A549 (cell line): Measurements from ENCODE around the gene ZC3H12D. TPM values are rescaled to one million over a fixed set of nuclear protein-coding genes. Genes with fewer than 3 reads are reported as not detected.

ENCODE experiments used
- ATAC-seq, 2 experiments: fragments of 200-7000 bp in 1 of 2; fragments of >200 bp in 1 of 2; cut with Nextera tagmentation in 1 of 2; cut with Tn5 transposase in 1 of 2; 3 replicates each; pipeline versions ENCODE4 v1.8.0 to v1.9.1; 2018 to 2020; ENCODE audit warnings: mild to moderate bottlenecking in 1 of 2, moderate library complexity in 1 of 2
- CTCF ChIA-PET: fragments of 300-600 bp; sonication (Branson Sonifier 250); formaldehyde crosslinking; extraction: SDS; loops from one replicate; lab custom pipeline; 2021; ENCODE audit warnings: antibody characterized with exemption, inconsistent platforms; lab: Yijun Ruan, JAX
- POLR2A ChIA-PET: fragments of 350-600 bp; formaldehyde crosslinking; extraction: SDS; loops from one replicate; lab custom pipeline; 2021; ENCODE audit warnings: antibody characterized with exemption, inconsistent platforms; lab: Yijun Ruan, JAX
- DNase-seq, 2 experiments: peaks; one replicate each; pipeline versions ENCODE4 v3.0.0 to v3.0.0-alpha.2; 2011 to 2016; ENCODE audit warnings: low read depth in 1 of 2, low spot score in 1 of 2
- FAIRE-seq: peaks from 2 replicates; lab custom pipeline; 2011; peaks lifted over from hg19 to GRCh38; lab: Jason Lieb, UNC
- H3K27ac ChIP-seq, 2 experiments: fragments of >200 bp; sonication (Bioruptor Twin); formaldehyde crosslinking; 3 replicates each; pipeline ENCODE4 v1.5.1; 2016 to 2017
- H3K4me1 ChIP-seq: fragments of >200 bp; sonication (Bioruptor Twin); formaldehyde crosslinking; 3 replicates; pipeline ENCODE4 v1.6.1; 2016
- H3K4me2 ChIP-seq: fragments of >200 bp; sonication (Bioruptor Twin); formaldehyde crosslinking; 3 replicates; pipeline ENCODE4 v1.6.1; 2016
- H3K4me3 ChIP-seq: fragments of >200 bp; sonication (Bioruptor Twin); formaldehyde crosslinking; 3 replicates; pipeline ENCODE4 v1.5.1; 2016
- H3K9me3 ChIP-seq: fragments of >200 bp; sonication (Bioruptor Twin); formaldehyde crosslinking; 3 replicates; pipeline ENCODE4 v1.6.1; 2016
- BCL3 ChIP-seq: fragments of >200 bp; sonication (Bioruptor Twin); formaldehyde crosslinking; IDR thresholded peaks from 3 replicates; pipeline ENCODE4 v1.6.1; 2016
- CBX2 ChIP-seq: fragments of 200-600 bp; sonication (generic); IDR thresholded peaks from 2 replicates; pipeline ENCODE4 v1.6.1; 2016; ENCODE audit warnings: low read depth, mild to moderate bottlenecking, borderline replicate concordance
- CEBPB ChIP-seq, 2 experiments: fragments of >200 bp in 1 of 2; sonication (Bioruptor Twin) in 1 of 2; formaldehyde crosslinking in 1 of 2; IDR thresholded peaks; 2 replicates each; pipeline ENCODE4 v1.6.1; 2012 to 2016
- CTCF ChIP-seq: fragments of >200 bp; sonication (Bioruptor Twin); formaldehyde crosslinking; IDR thresholded peaks from 3 replicates; pipeline ENCODE4 v1.5.1; 2016
- ELK1 ChIP-seq: fragments of 150-350 bp; IDR thresholded peaks from 2 replicates; pipeline ENCODE4 v1.6.1; 2014; ENCODE audit warnings: low read depth, mild to moderate bottlenecking, low read length
- ESRRA ChIP-seq: fragments of 150-350 bp; IDR thresholded peaks from 2 replicates; pipeline ENCODE4 v1.6.1; 2014; ENCODE audit warnings: mild to moderate bottlenecking, low read length, borderline replicate concordance
- FOXS1 ChIP-seq: fragments of 250-450 bp; sonication (Bioruptor Pico); IDR thresholded peaks from 2 replicates; pipeline ENCODE4 v1.5.0; 2020; ENCODE audit warnings: mild to moderate bottlenecking, moderate library complexity
- GATA3 ChIP-seq: IDR thresholded peaks from 2 replicates; pipeline ENCODE4 v1.6.1; 2012; ENCODE audit warnings: borderline replicate concordance
- HMGXB4 ChIP-seq: fragments of 250-450 bp; sonication (Bioruptor Pico); IDR thresholded peaks from 2 replicates; pipeline ENCODE4 v1.5.0; 2021; ENCODE audit warnings: mild to moderate bottlenecking, moderate library complexity, borderline replicate concordance
- HOXA7 ChIP-seq: fragments of 250-450 bp; sonication (Bioruptor Pico); IDR thresholded peaks from 2 replicates; pipeline ENCODE4 v1.5.0; 2020; ENCODE audit warnings: mild to moderate bottlenecking, moderate library complexity
- HOXB5 ChIP-seq: fragments of 250-450 bp; sonication (Bioruptor Pico); IDR thresholded peaks from 2 replicates; pipeline ENCODE4 v1.5.0; 2020; ENCODE audit warnings: mild to moderate bottlenecking, moderate library complexity
- MAX ChIP-seq: IDR thresholded peaks from 2 replicates; pipeline ENCODE4 v1.6.1; 2012
- MYC ChIP-seq: IDR thresholded peaks from 2 replicates; pipeline ENCODE4 v1.6.1; 2012; ENCODE audit warnings: mild to moderate bottlenecking, inconsistent platforms, low read length, improper control_type of control experiment, borderline replicate concordance
- NFE2L2 ChIP-seq: fragments of 150-350 bp; conservative IDR thresholded peaks from 2 replicates; pipeline ENCODE4 v1.6.1; 2014; ENCODE audit warnings: low read length
- PBX3 ChIP-seq: IDR thresholded peaks from 2 replicates; pipeline ENCODE4 v1.6.1; 2012
- RAD21 ChIP-seq, 2 experiments: fragments of >200 bp in 1 of 2; sonication (Bioruptor Twin) in 1 of 2; formaldehyde crosslinking in 1 of 2; IDR thresholded peaks in 1 of 2; conservative IDR thresholded peaks in 1 of 2; 2 replicates in 1 of 2; 3 replicates in 1 of 2; pipeline ENCODE4 v1.6.1; 2012 to 2018; ENCODE audit warnings: inconsistent platforms in 1 of 2
- RCOR1 ChIP-seq: fragments of 150-350 bp; IDR thresholded peaks from 2 replicates; pipeline ENCODE4 v1.6.1; 2014; ENCODE audit warnings: antibody characterized with exemption, low read length, low read depth
- TFCP2L1 ChIP-seq: fragments of 250-450 bp; sonication (Bioruptor Pico); IDR thresholded peaks from 2 replicates; pipeline ENCODE4 v1.5.0; 2021; ENCODE audit warnings: mild to moderate bottlenecking
- TP53 ChIP-seq: fragments of 250-450 bp; sonication (Bioruptor Pico); IDR thresholded peaks from 2 replicates; pipeline ENCODE4 v1.5.0; 2021; ENCODE audit warnings: mild to moderate bottlenecking, moderate library complexity
- USF2 ChIP-seq: fragments of 450-650 bp; IDR thresholded peaks from 2 replicates; pipeline ENCODE4 v1.6.1; 2014; ENCODE audit warnings: antibody characterized with exemption
- ZFP36 ChIP-seq: fragments of 450-650 bp; IDR thresholded peaks from 2 replicates; pipeline ENCODE4 v1.6.1; 2014; ENCODE audit warnings: borderline replicate concordance; ENCODE audit not compliant: partially characterized antibody
- ZSCAN20 ChIP-seq: fragments of 250-450 bp; sonication (Bioruptor Pico); IDR thresholded peaks from 2 replicates; pipeline ENCODE4 v1.8.0; 2022; ENCODE audit warnings: mild to moderate bottlenecking, moderate library complexity
- WGBS: methylation state at CpG from one replicate; pipeline ENCODE4 v1.1.6; 2017; ENCODE audit errors: missing lambda C conversion rate; 5-methylcytosine and 5-hydroxymethylcytosine counted together
- polyA plus RNA-seq, 4 experiments: library from polyadenylated mRNA; depleted of rRNA in 3 of 4; stranded (reverse); fragments of >200 nt; fragmentation: RNase III in 1 of 4; extraction: RNeasy Plus Mini Kit Qiagen cat#74134 plus additional on column Dnase treatment in 1 of 4; gene quantifications; 2 replicates in 3 of 4; 3 replicates in 1 of 4; pipeline ENCODE4 v1.2.3, GENCODE V29; 2011 to 2017

The ZC3H12D gene
- polyA plus RNA-seq, 2 of the 4 experiments (the other 2 are of a cell fraction), result 0.04 to 0.12 TPM

GRCh38 chr6:149455031-149455732 lies 29.6 kb downstream of the ZC3H12D start:
- Histone ChIP-seq H3K4me2 (no peak overlapping the region), H3K4me1 (peaks cover 3% of the 10 kb centered on the region; the same call in 1 of the 3 replicates), H3K4me3 (no peak overlapping the region), H3K9me3 (no peaks in the 10 kb centered on the region), H3K27ac (no peak overlapping the region)
- ChIA-PET POLR2A (no interaction called here), CTCF (interaction anchor here (0.9 kb wide), 1 partner anchor 62 kb away, joined by 3 read pairs; no protein-coding TSS in a partner anchor)
- no peak for ATAC-seq
- no peak for FAIRE-seq
- DNase-seq, result no peak
- WGBS, result 70% methylated on average over 6 of the region's 11 CpGs
- TF ChIP-seq NFE2L2 (no peak), BCL3 (no peak), CTCF (no peak), PBX3 (no peak), HOXB5 (CRISPR knock-in tag) (no peak), ZFP36 (no peak), TFCP2L1 (CRISPR knock-in tag) (no peak), TP53 (CRISPR knock-in tag) (no peak), HOXA7 (CRISPR knock-in tag) (no peak), ZSCAN20 (CRISPR knock-in tag) (no peak), GATA3 (no peak), ELK1 (no peak), MAX (no peak), CBX2 (no peak)

- WGBS, result 86% methylated on average over 5 of the region's 15 CpGs
Observed at GRCh38 chr6:149454346-149454848, 30.4 kb downstream of the ZC3H12D start.

More at GRCh38 chr6:149454346-149454848, 30.4 kb downstream of the ZC3H12D start:
- FAIRE-seq, result no peak
- no peaks in the 10 kb centered on the region for H3K9me3 ChIP-seq
- H3K4me1 ChIP-seq, result peaks cover 3% of the 10 kb centered on the region; the same call in 1 of the 3 replicates
- ChIA-PET CTCF (interaction anchor here (1.4 kb wide), 1 partner anchor 14 kb away, joined by 3 read pairs; no protein-coding TSS in a partner anchor), POLR2A (no interaction called here)
- no peak for TF ChIP-seq MYC
- no peak for TF ChIP-seq FOXS1 (CRISPR knock-in tag)
- no peak for TF ChIP-seq RAD21 (conservative IDR thresholded peaks at IDR 0.05 in 1 of 2, IDR thresholded peaks at IDR 0.05 in 1 of 2)
- no peak for TF ChIP-seq CEBPB (IDR thresholded peaks at IDR 0.05)
- TF ChIP-seq HMGXB4 (CRISPR knock-in tag), result no peak
- no peak for TF ChIP-seq ESRRA
- TF ChIP-seq USF2, result no peak
- no peak for TF ChIP-seq ZSCAN20 (CRISPR knock-in tag)
- no peak for TF ChIP-seq RCOR1
- ATAC-seq, result peak in 1 of 2 experiments; percentile 55; a peak in 3 of 6 replicates
- H3K27ac ChIP-seq, result no peak overlapping the region
- H3K4me3 ChIP-seq, result no peak overlapping the region
- DNase-seq, result no peak
- H3K4me2 ChIP-seq, result no peak overlapping the region
